Inflammatory macrophage (primary cell): Measurements from ENCODE around the gene DAZ1.
"Not testable (repeated sequence)": the region's sequence is repeated elsewhere in the genome, so short reads cannot be mapped to it uniquely, and the experiment has no call there.

Experiments
- DNase-seq, 2 donors: peaks; one replicate each; pipeline ENCODE4 v3.0.0-alpha.2; 2020 to 2022
- total RNA-seq, 18 experiments: gene quantifications; one replicate each; lab custom pipeline; 2026; ENCODE audit warnings: mixed read lengths in 6 of 18, inconsistent platforms in 2 of 18; lab: John Stamatoyannopoulos, UW

The DAZ1 gene
- 0 reads per million in 18 experiments for total RNA-seq

GRCh38 chrY:23198908-23199307 is at the start of gene DAZ1:
Gene DAZ1, minus strand, starts transcription at chrY:23199008. Its CDS starts 208 bp downstream, at chrY:23198800.
- DNase-seq = not testable (repeated sequence)

- not testable (repeated sequence) for DNase-seq
Observed at GRCh38 chrY:23219233-23219632, 20.4 kb upstream of the DAZ1 start, which contains the start of gene DAZ2. Gene DAZ2, plus strand, starts transcription at chrY:23219533. Its CDS starts 208 bp downstream, at chrY:23219741.

GRCh38 chrY:23210681-23211080 is 11.9 kb upstream of the DAZ1 start:
- DNase-seq = not testable (repeated sequence)

- not testable (repeated sequence) for DNase-seq
Observed at GRCh38 chrY:23209802-23210495, 11.1 kb upstream of the DAZ1 start.

GRCh38 chrY:23207455-23207854 is 8.6 kb upstream of the DAZ1 start:
- DNase-seq = not testable (repeated sequence)
